ENCODE data around the gene CEP112. TPM values are rescaled to one million over a fixed set of nuclear protein-coding genes. Genes with fewer than 3 reads are reported as not detected.

CEP112 gene
- total RNA-seq, 1 experiment from 2014 or later, result 6.1 TPM

DNA sequence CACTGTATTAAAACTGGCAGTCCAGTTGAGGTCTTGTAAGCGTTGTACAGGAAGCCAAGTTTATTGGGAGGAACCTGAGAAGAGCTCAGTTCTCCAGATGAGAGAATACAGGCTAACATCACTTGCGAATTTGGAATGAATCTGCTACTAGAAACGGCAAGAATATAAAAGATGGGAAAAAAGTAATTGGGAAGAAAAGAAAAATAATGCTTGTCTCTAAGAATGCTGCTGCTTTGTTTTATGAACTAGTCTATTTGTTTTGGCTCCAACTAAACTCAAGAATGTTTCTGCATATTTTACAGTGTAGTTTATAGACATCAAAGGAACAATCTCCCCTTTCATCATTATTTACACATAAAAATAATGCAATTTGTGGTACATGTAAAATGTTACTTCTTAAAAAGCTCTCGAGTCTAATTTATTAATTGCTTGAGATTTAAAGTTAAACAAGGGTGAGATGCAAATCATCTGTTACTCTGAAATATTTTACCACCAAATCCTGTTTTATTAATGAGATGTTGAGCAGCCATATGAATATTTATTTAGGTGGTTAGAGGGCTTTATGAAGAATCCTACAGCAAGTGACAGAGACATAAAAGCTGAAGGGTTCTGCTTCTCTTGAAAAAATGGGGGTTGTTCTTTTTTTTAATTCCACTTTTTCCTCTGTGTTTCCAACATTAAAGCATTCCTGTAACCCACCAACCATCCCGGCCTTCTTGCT, 468.3 kb downstream of the CEP112 start:
- Mint-ChIP-seq H3K4me3 (no peak overlapping the region), H3K27ac (no peak overlapping the region), H3K27me3 (ENCODE audit: low read depth) (no peaks in the 10 kb centered on the region), H3K4me1 (no peaks in the 10 kb centered on the region), H3K36me3 (no peaks in the 10 kb centered on the region), H3K9me3 (no peaks in the 10 kb centered on the region)
- no peak for ATAC-seq
- TF ChIP-seq NR3C1 (CRISPR knock-in tag; conservative IDR thresholded peaks at IDR 0.05; ENCODE audit: low read depth) (no peak), CREM (CRISPR knock-in tag; IDR thresholded peaks at IDR 0.05) (no peak), GABPB1 (CRISPR knock-in tag; IDR thresholded peaks at IDR 0.05) (no peak), FOXK1 (CRISPR knock-in tag; IDR thresholded peaks at IDR 0.05) (no peak), NR1H2 (CRISPR knock-in tag; IDR thresholded peaks at IDR 0.05) (no peak), ZNF121 (CRISPR knock-in tag; IDR thresholded peaks at IDR 0.05) (no peak), ELF4 (CRISPR knock-in tag; IDR thresholded peaks at IDR 0.05; ENCODE audit: low read depth) (no peak), RORB (CRISPR knock-in tag; IDR thresholded peaks at IDR 0.05) (no peak), NFYB (CRISPR knock-in tag; conservative IDR thresholded peaks at IDR 0.05; ENCODE audit: low read depth) (no peak), ZNF219 (CRISPR knock-in tag; IDR thresholded peaks at IDR 0.05; ENCODE audit: borderline replicate concordance) (no peak), FOXJ3 (CRISPR knock-in tag; IDR thresholded peaks at IDR 0.05; ENCODE audit: borderline replicate concordance) (no peak), TCF7 (CRISPR knock-in tag; IDR thresholded peaks at IDR 0.05; ENCODE audit: low read depth) (no peak), GRHL2 (CRISPR knock-in tag; IDR thresholded peaks at IDR 0.05; ENCODE audit: insufficient replicate concordance, severe bottlenecking) (no peak), CBFB (CRISPR knock-in tag; IDR thresholded peaks at IDR 0.05; ENCODE audit: low read depth) (no peak)
- TF ChIP-seq, protein P1, sequence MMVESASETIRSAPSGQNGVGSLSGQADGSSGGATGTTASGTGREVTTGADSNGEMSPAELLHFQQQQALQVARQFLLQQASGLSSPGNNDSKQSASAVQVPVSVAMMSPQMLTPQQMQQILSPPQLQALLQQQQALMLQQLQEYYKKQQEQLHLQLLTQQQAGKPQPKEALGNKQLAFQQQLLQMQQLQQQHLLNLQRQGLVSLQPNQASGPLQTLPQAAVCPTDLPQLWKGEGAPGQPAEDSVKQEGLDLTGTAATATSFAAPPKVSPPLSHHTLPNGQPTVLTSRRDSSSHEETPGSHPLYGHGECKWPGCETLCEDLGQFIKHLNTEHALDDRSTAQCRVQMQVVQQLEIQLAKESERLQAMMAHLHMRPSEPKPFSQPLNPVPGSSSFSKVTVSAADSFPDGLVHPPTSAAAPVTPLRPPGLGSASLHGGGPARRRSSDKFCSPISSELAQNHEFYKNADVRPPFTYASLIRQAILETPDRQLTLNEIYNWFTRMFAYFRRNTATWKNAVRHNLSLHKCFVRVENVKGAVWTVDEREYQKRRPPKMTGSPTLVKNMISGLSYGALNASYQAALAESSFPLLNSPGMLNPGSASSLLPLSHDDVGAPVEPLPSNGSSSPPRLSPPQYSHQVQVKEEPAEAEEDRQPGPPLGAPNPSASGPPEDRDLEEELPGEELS (CRISPR knock-in tag; IDR thresholded peaks at IDR 0.05), result no peak
- TF ChIP-seq, protein P2, sequence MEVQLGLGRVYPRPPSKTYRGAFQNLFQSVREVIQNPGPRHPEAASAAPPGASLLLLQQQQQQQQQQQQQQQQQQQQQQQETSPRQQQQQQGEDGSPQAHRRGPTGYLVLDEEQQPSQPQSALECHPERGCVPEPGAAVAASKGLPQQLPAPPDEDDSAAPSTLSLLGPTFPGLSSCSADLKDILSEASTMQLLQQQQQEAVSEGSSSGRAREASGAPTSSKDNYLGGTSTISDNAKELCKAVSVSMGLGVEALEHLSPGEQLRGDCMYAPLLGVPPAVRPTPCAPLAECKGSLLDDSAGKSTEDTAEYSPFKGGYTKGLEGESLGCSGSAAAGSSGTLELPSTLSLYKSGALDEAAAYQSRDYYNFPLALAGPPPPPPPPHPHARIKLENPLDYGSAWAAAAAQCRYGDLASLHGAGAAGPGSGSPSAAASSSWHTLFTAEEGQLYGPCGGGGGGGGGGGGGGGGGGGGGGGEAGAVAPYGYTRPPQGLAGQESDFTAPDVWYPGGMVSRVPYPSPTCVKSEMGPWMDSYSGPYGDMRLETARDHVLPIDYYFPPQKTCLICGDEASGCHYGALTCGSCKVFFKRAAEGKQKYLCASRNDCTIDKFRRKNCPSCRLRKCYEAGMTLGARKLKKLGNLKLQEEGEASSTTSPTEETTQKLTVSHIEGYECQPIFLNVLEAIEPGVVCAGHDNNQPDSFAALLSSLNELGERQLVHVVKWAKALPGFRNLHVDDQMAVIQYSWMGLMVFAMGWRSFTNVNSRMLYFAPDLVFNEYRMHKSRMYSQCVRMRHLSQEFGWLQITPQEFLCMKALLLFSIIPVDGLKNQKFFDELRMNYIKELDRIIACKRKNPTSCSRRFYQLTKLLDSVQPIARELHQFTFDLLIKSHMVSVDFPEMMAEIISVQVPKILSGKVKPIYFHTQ (CRISPR knock-in tag; IDR thresholded peaks at IDR 0.05), result no peak
- TF ChIP-seq, protein P3, sequence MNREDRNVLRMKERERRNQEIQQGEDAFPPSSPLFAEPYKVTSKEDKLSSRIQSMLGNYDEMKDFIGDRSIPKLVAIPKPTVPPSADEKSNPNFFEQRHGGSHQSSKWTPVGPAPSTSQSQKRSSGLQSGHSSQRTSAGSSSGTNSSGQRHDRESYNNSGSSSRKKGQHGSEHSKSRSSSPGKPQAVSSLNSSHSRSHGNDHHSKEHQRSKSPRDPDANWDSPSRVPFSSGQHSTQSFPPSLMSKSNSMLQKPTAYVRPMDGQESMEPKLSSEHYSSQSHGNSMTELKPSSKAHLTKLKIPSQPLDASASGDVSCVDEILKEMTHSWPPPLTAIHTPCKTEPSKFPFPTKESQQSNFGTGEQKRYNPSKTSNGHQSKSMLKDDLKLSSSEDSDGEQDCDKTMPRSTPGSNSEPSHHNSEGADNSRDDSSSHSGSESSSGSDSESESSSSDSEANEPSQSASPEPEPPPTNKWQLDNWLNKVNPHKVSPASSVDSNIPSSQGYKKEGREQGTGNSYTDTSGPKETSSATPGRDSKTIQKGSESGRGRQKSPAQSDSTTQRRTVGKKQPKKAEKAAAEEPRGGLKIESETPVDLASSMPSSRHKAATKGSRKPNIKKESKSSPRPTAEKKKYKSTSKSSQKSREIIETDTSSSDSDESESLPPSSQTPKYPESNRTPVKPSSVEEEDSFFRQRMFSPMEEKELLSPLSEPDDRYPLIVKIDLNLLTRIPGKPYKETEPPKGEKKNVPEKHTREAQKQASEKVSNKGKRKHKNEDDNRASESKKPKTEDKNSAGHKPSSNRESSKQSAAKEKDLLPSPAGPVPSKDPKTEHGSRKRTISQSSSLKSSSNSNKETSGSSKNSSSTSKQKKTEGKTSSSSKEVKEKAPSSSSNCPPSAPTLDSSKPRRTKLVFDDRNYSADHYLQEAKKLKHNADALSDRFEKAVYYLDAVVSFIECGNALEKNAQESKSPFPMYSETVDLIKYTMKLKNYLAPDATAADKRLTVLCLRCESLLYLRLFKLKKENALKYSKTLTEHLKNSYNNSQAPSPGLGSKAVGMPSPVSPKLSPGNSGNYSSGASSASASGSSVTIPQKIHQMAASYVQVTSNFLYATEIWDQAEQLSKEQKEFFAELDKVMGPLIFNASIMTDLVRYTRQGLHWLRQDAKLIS (CRISPR knock-in tag; IDR thresholded peaks at IDR 0.05; ENCODE audit: borderline replicate concordance), result no peak
- TF ChIP-seq, protein P4, sequence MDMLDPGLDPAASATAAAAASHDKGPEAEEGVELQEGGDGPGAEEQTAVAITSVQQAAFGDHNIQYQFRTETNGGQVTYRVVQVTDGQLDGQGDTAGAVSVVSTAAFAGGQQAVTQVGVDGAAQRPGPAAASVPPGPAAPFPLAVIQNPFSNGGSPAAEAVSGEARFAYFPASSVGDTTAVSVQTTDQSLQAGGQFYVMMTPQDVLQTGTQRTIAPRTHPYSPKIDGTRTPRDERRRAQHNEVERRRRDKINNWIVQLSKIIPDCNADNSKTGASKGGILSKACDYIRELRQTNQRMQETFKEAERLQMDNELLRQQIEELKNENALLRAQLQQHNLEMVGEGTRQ (CRISPR knock-in tag; IDR thresholded peaks at IDR 0.05), result no peak
- TF ChIP-seq, protein P5, sequence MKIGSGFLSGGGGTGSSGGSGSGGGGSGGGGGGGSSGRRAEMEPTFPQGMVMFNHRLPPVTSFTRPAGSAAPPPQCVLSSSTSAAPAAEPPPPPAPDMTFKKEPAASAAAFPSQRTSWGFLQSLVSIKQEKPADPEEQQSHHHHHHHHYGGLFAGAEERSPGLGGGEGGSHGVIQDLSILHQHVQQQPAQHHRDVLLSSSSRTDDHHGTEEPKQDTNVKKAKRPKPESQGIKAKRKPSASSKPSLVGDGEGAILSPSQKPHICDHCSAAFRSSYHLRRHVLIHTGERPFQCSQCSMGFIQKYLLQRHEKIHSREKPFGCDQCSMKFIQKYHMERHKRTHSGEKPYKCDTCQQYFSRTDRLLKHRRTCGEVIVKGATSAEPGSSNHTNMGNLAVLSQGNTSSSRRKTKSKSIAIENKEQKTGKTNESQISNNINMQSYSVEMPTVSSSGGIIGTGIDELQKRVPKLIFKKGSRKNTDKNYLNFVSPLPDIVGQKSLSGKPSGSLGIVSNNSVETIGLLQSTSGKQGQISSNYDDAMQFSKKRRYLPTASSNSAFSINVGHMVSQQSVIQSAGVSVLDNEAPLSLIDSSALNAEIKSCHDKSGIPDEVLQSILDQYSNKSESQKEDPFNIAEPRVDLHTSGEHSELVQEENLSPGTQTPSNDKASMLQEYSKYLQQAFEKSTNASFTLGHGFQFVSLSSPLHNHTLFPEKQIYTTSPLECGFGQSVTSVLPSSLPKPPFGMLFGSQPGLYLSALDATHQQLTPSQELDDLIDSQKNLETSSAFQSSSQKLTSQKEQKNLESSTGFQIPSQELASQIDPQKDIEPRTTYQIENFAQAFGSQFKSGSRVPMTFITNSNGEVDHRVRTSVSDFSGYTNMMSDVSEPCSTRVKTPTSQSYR (CRISPR knock-in tag; IDR thresholded peaks at IDR 0.05), result no peak
- CTCF ChIA-PET, result no interaction called here
- POLR2A ChIA-PET, result no interaction called here
- no peak for DNase-seq (ENCODE audit: low spot score)

Measured in WTC11 (cell line).